H1 (cell line): ENCODE measurements around the gene ARHGEF28.

ENCODE experiments used
- CREB1 ChIP-seq: IDR thresholded peaks from 2 replicates; pipeline ENCODE4 v1.6.1; 2012; ENCODE audit warnings: inconsistent platforms
- SRF ChIP-seq: IDR thresholded peaks from 2 replicates; pipeline ENCODE4 v1.6.1; 2011; ENCODE audit warnings: mild to moderate bottlenecking, low read depth, low read length, moderate library complexity
- TF ChIP-seq, protein P1 (sequence below), 3 experiments: IDR thresholded peaks; 1 replicate in 2 of 3; 2 replicates in 1 of 3; pipeline versions ENCODE4 v1.5.1 to v1.6.1; 2011; ENCODE audit warnings: low read length in 3 of 3, mild to moderate bottlenecking in 3 of 3, inconsistent platforms in 2 of 3, low read depth in 1 of 3, moderate library complexity in 1 of 3; ENCODE audit not compliant: insufficient read depth in 1 of 3; ENCODE audit errors: control extremely low read depth in 1 of 3

DNA sequence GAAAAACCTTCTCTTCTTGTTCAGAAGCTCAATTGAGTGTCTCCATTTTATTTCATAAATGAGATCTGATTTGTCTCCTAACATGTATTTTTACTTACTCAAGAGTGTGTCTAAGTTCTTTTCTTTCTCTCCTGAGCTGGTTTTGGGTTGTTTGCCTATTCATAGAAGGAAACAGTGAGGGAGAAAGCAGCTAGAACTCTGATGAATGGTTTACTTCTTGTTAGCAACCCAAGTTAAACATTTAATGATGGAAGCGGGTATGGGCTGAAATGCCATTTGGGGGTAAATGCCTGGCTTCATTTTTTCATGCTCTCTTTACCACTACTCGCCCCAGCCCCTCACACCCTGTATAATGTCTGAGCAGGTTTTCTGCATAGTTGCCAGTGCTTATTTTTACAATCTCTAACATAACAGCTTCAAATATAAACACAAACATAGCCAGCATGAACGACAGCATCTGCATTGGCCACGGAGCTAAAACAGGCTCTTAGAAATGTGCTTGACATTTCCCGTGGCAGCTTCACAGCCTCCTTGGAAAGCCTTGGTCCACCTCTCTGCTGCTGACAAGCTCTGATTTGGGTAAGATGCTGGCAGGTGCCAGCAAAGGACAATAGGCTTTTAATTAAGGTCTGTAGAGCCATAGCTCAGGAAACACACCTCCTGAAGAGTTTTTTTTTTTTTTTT, 321.1 kb downstream of the ARHGEF28 start:
- no peak for TF ChIP-seq CREB1
- TF ChIP-seq, protein P1, sequence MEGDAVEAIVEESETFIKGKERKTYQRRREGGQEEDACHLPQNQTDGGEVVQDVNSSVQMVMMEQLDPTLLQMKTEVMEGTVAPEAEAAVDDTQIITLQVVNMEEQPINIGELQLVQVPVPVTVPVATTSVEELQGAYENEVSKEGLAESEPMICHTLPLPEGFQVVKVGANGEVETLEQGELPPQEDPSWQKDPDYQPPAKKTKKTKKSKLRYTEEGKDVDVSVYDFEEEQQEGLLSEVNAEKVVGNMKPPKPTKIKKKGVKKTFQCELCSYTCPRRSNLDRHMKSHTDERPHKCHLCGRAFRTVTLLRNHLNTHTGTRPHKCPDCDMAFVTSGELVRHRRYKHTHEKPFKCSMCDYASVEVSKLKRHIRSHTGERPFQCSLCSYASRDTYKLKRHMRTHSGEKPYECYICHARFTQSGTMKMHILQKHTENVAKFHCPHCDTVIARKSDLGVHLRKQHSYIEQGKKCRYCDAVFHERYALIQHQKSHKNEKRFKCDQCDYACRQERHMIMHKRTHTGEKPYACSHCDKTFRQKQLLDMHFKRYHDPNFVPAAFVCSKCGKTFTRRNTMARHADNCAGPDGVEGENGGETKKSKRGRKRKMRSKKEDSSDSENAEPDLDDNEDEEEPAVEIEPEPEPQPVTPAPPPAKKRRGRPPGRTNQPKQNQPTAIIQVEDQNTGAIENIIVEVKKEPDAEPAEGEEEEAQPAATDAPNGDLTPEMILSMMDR (IDR thresholded peaks at IDR 0.05; ENCODE audit: control extremely low read depth in 1 of 3, insufficient read depth in 1 of 3, low read depth in 1 of 3, low read length in 3 of 3), result no peak
- TF ChIP-seq SRF, result no peak
